ENCODE measurements around the gene FUOM.

GRCh38 chr10:133309720-133310398 is 48.0 kb downstream of the FUOM start:
- no peak for TF ChIP-seq CTCF (IDR thresholded peaks at IDR 0.05)
- TF ChIP-seq POLR2A (IDR thresholded peaks at IDR 0.05) = no peak
